ENCODE measurements around the gene MKRN1.
"Not testable (repeated sequence)": the region's sequence is repeated elsewhere in the genome, so short reads cannot be mapped to it uniquely, and the experiment has no call there.

The MKRN1 gene

GRCh38 chr7:140423501-140423900 lies 55.8 kb downstream of the MKRN1 start:
- H3K9ac ChIP-seq (ENCODE audit: low read depth, low read length): no peak overlapping the region
- no peaks in the 10 kb centered on the region for H3K36me3 ChIP-seq (ENCODE audit: insufficient read depth, low read length)
- no peak overlapping the region for H3K4me2 ChIP-seq (ENCODE audit: low read length)
- H3K4me3 ChIP-seq (ENCODE audit: low read length): no peak overlapping the region
- no peaks in the 10 kb centered on the region for H3K4me1 ChIP-seq (ENCODE audit: control insufficient read depth, insufficient read depth, low read length)
- H3K9me3 ChIP-seq (replicated peaks; ENCODE audit: low read length): no peaks in the 10 kb centered on the region
- H3K27me3 ChIP-seq (ENCODE audit: control insufficient read depth, insufficient read depth, low read length): peaks cover 13% of the 10 kb centered on the region

GRCh38 chr7:140421521-140421920 lies 57.8 kb downstream of the MKRN1 start:
- peaks cover 14% of the 10 kb centered on the region for H3K27me3 ChIP-seq (ENCODE audit: control insufficient read depth, insufficient read depth, low read length)
- no peaks in the 10 kb centered on the region for H3K9me3 ChIP-seq (replicated peaks; ENCODE audit: low read length)
- no peaks in the 10 kb centered on the region for H3K36me3 ChIP-seq (ENCODE audit: insufficient read depth, low read length)

GRCh38 chr7:140418653-140419052 lies 60.7 kb downstream of the MKRN1 start:
- Histone ChIP-seq H3K4me2 (ENCODE audit: low read length) (no peak overlapping the region), H3K4me3 (ENCODE audit: low read length) (no peak overlapping the region), H3K36me3 (ENCODE audit: insufficient read depth, low read length) (no peaks in the 10 kb centered on the region), H3K9ac (ENCODE audit: low read depth, low read length) (no peak overlapping the region), H3K9me3 (replicated peaks; ENCODE audit: low read length) (no peaks in the 10 kb centered on the region), H3K27me3 (ENCODE audit: control insufficient read depth, insufficient read depth, low read length) (peaks cover 13% of the 10 kb centered on the region), H3K4me1 (ENCODE audit: control insufficient read depth, insufficient read depth, low read length) (no peaks in the 10 kb centered on the region)

More at GRCh38 chr7:140421521-140421920, 57.8 kb downstream of the MKRN1 start:
- no peak overlapping the region for H3K9ac ChIP-seq (ENCODE audit: low read depth, low read length)
- no peak overlapping the region for H3K4me2 ChIP-seq (ENCODE audit: low read length)
- H3K4me1 ChIP-seq (ENCODE audit: control insufficient read depth, insufficient read depth, low read length): no peaks in the 10 kb centered on the region
- H3K4me3 ChIP-seq (ENCODE audit: low read length): no peak overlapping the region

- not testable (repeated sequence) for H3K36me3 ChIP-seq (ENCODE audit: insufficient read depth, low read length); H3K4me3 ChIP-seq (ENCODE audit: low read length); H3K4me2 ChIP-seq (ENCODE audit: low read length); H3K9me3 ChIP-seq (replicated peaks; ENCODE audit: low read length); H3K4me1 ChIP-seq (ENCODE audit: control insufficient read depth, insufficient read depth, low read length); H3K9ac ChIP-seq (ENCODE audit: low read depth, low read length)
- peaks cover 13% of the 10 kb centered on the region for H3K27me3 ChIP-seq (ENCODE audit: control insufficient read depth, insufficient read depth, low read length)
Observed at GRCh38 chr7:140418156-140418472, 61.2 kb downstream of the MKRN1 start.

GRCh38 chr7:140417456-140418155 lies 61.7 kb downstream of the MKRN1 start:
- H3K9ac ChIP-seq (ENCODE audit: low read depth, low read length): no peak overlapping the region
- H3K4me1 ChIP-seq (ENCODE audit: control insufficient read depth, insufficient read depth, low read length): no peaks in the 10 kb centered on the region
- no peak overlapping the region for H3K4me3 ChIP-seq (ENCODE audit: low read length)
- H3K27me3 ChIP-seq (ENCODE audit: control insufficient read depth, insufficient read depth, low read length): peaks cover 13% of the 10 kb centered on the region
- H3K4me2 ChIP-seq (ENCODE audit: low read length): no peak overlapping the region
- H3K9me3 ChIP-seq (replicated peaks; ENCODE audit: low read length): no peaks in the 10 kb centered on the region
- H3K36me3 ChIP-seq (ENCODE audit: insufficient read depth, low read length): no peaks in the 10 kb centered on the region

GRCh38 chr7:140416560-140416959 lies 62.7 kb downstream of the MKRN1 start:
- Histone ChIP-seq H3K9ac (ENCODE audit: low read depth, low read length) (no peak overlapping the region), H3K4me1 (ENCODE audit: control insufficient read depth, insufficient read depth, low read length) (no peaks in the 10 kb centered on the region), H3K9me3 (replicated peaks; ENCODE audit: low read length) (no peaks in the 10 kb centered on the region), H3K4me3 (ENCODE audit: low read length) (no peak overlapping the region), H3K4me2 (ENCODE audit: low read length) (no peak overlapping the region), H3K27me3 (ENCODE audit: control insufficient read depth, insufficient read depth, low read length) (peaks cover 13% of the 10 kb centered on the region), H3K36me3 (ENCODE audit: insufficient read depth, low read length) (no peaks in the 10 kb centered on the region)

- H3K4me2 ChIP-seq (ENCODE audit: low read length); H3K4me1 ChIP-seq (ENCODE audit: control insufficient read depth, insufficient read depth, low read length); H3K4me3 ChIP-seq (ENCODE audit: low read length); H3K9ac ChIP-seq (ENCODE audit: low read depth, low read length); H3K36me3 ChIP-seq (ENCODE audit: insufficient read depth, low read length); H3K9me3 ChIP-seq (replicated peaks; ENCODE audit: low read length): not testable (repeated sequence)
- peaks cover 13% of the 10 kb centered on the region for H3K27me3 ChIP-seq (ENCODE audit: control insufficient read depth, insufficient read depth, low read length)
Observed at GRCh38 chr7:140415816-140416215, 63.5 kb downstream of the MKRN1 start.

GRCh38 chr7:140415361-140415760 lies 63.9 kb downstream of the MKRN1 start:
- no peaks in the 10 kb centered on the region for H3K9me3 ChIP-seq (replicated peaks; ENCODE audit: low read length)
- peaks cover 13% of the 10 kb centered on the region for H3K27me3 ChIP-seq (ENCODE audit: control insufficient read depth, insufficient read depth, low read length)
- no peak overlapping the region for H3K4me2 ChIP-seq (ENCODE audit: low read length)
- H3K36me3 ChIP-seq (ENCODE audit: insufficient read depth, low read length): no peaks in the 10 kb centered on the region
- no peak overlapping the region for H3K9ac ChIP-seq (ENCODE audit: low read depth, low read length)
- no peak overlapping the region for H3K4me3 ChIP-seq (ENCODE audit: low read length)
- no peaks in the 10 kb centered on the region for H3K4me1 ChIP-seq (ENCODE audit: control insufficient read depth, insufficient read depth, low read length)

GRCh38 chr7:140404565-140405065 lies 74.7 kb downstream of the MKRN1 start:
- no peaks in the 10 kb centered on the region for H3K36me3 ChIP-seq (ENCODE audit: insufficient read depth, low read length)
- peaks cover 19% of the 10 kb centered on the region for H3K27me3 ChIP-seq (ENCODE audit: control insufficient read depth, insufficient read depth, low read length)
- H3K4me3 ChIP-seq (ENCODE audit: low read length): no peak overlapping the region
- H3K4me2 ChIP-seq (ENCODE audit: low read length): no peak overlapping the region
- H3K9ac ChIP-seq (ENCODE audit: low read depth, low read length): no peak overlapping the region
- H3K4me1 ChIP-seq (ENCODE audit: control insufficient read depth, insufficient read depth, low read length): peaks cover 6% of the 10 kb centered on the region
- H3K9me3 ChIP-seq (replicated peaks; ENCODE audit: low read length): no peaks in the 10 kb centered on the region

GRCh38 chr7:140403878-140404564 lies 75.3 kb downstream of the MKRN1 start, which contains the start of gene RAB19:
TSS of gene RAB19 (plus strand) at chr7:140404058. CDS start at chr7:140407647, 3,589 bp downstream.
- peaks cover 19% of the 10 kb centered on the region for H3K27me3 ChIP-seq (ENCODE audit: control insufficient read depth, insufficient read depth, low read length)
- H3K9me3 ChIP-seq (replicated peaks; ENCODE audit: low read length): no peaks in the 10 kb centered on the region
- no peak within 1 kb of the TSS for H3K9ac ChIP-seq (ENCODE audit: low read depth, low read length)
- peaks cover 6% of the 10 kb centered on the region for H3K4me1 ChIP-seq (ENCODE audit: control insufficient read depth, insufficient read depth, low read length)
- H3K4me2 ChIP-seq (ENCODE audit: low read length): peak within 1 kb of the TSS; percentile 66
- no peaks in the 10 kb centered on the region for H3K36me3 ChIP-seq (ENCODE audit: insufficient read depth, low read length)
- peak within 1 kb of the TSS; percentile 13 for H3K4me3 ChIP-seq (ENCODE audit: low read length)

Data from skeletal muscle satellite cell (primary cell).